HepG2 (cell line): ENCODE measurements around the gene METTL22. TPM values are rescaled to one million over a fixed set of nuclear protein-coding genes. Genes with fewer than 3 reads are reported as not detected.
A peak's percentile ranks its signal among the peaks of the same experiment; 100 is the strongest.

ENCODE experiments used
- AKAP8 ChIP-seq: sonication (generic); formaldehyde crosslinking; IDR thresholded peaks from 2 replicates; pipeline ENCODE4 v1.5.1; 2020; ENCODE audit warnings: mild to moderate bottlenecking, missing genetic modification reagents
- DRAP1 ChIP-seq: IDR thresholded peaks from 2 replicates; pipeline ENCODE4 v1.6.1; 2016; ENCODE audit warnings: missing genetic modification reagents, missing compliant biosample characterization
- ETV6 ChIP-seq: sonication (generic); formaldehyde crosslinking; conservative IDR thresholded peaks from 2 replicates; pipeline ENCODE4 v1.4.0; 2020; ENCODE audit warnings: missing genetic modification reagents
- GTF2F1 ChIP-seq: fragments of 150-350 bp; IDR thresholded peaks from 2 replicates; pipeline ENCODE4 v1.6.1; 2014; ENCODE audit warnings: low read length
- IKZF5 ChIP-seq: IDR thresholded peaks from 2 replicates; pipeline ENCODE4 v1.6.1; 2018; ENCODE audit warnings: missing genetic modification reagents, mild to moderate bottlenecking, missing compliant biosample characterization
- KAT2B ChIP-seq: fragments of 150-350 bp; IDR thresholded peaks from 2 replicates; pipeline ENCODE4 v1.6.1; 2014; ENCODE audit warnings: low read depth, low read length, borderline replicate concordance
- KDM3A ChIP-seq: IDR thresholded peaks from 2 replicates; pipeline ENCODE4 v1.6.1; 2018; ENCODE audit warnings: low read depth, missing compliant biosample characterization
- KLF11 ChIP-seq: IDR thresholded peaks from 2 replicates; pipeline ENCODE4 v1.6.1; 2016; ENCODE audit warnings: missing compliant biosample characterization
- MAFG ChIP-seq: sonication (generic); formaldehyde crosslinking; IDR thresholded peaks from 2 replicates; pipeline ENCODE4 v1.5.1; 2020; ENCODE audit warnings: mild to moderate bottlenecking, missing genetic modification reagents
- NR1H2 ChIP-seq: sonication (generic); formaldehyde crosslinking; IDR thresholded peaks from 2 replicates; pipeline ENCODE4 v1.8.1; 2022; ENCODE audit warnings: low read depth, missing genetic modification reagents, borderline replicate concordance
- PCBP1 ChIP-seq: fragments of 200-400 bp; formaldehyde crosslinking; IDR thresholded peaks from 2 replicates; pipeline ENCODE4 v1.6.1; 2017; ENCODE audit warnings: mild to moderate bottlenecking, low read depth, low read length, borderline replicate concordance
- POLR2G ChIP-seq: fragments of 200-400 bp; formaldehyde crosslinking; IDR thresholded peaks from 2 replicates; pipeline ENCODE4 v1.6.1; 2018; ENCODE audit warnings: mild to moderate bottlenecking, low read depth, low read length, moderate library complexity
- ZFAT ChIP-seq: sonication (generic); formaldehyde crosslinking; conservative IDR thresholded peaks from 2 replicates; pipeline ENCODE4 v1.8.1; 2023; ENCODE audit warnings: missing genetic modification reagents, inconsistent platforms
- ZNF10 ChIP-seq: sonication (generic); formaldehyde crosslinking; IDR thresholded peaks from 2 replicates; pipeline ENCODE4 v1.4.0; 2020; ENCODE audit warnings: mild to moderate bottlenecking, low read depth, missing genetic modification reagents, borderline replicate concordance
- ZNF143 ChIP-seq: sonication (generic); formaldehyde crosslinking; IDR thresholded peaks from 2 replicates; pipeline ENCODE4 v1.4.0; 2020; ENCODE audit warnings: missing genetic modification reagents
- ZNF180 ChIP-seq: sonication (generic); formaldehyde crosslinking; IDR thresholded peaks from 2 replicates; pipeline ENCODE4 v1.4.0; 2020; ENCODE audit warnings: low read depth, missing genetic modification reagents, borderline replicate concordance
- ZNF274 ChIP-seq: sonication (generic); formaldehyde crosslinking; IDR thresholded peaks from 2 replicates; pipeline ENCODE4 v1.5.1; 2020; ENCODE audit warnings: mild to moderate bottlenecking, missing genetic modification reagents
- ZNF614 ChIP-seq: IDR thresholded peaks from 2 replicates; pipeline ENCODE4 v1.6.1; 2018; ENCODE audit warnings: missing biosample characterization, missing genetic modification reagents, inconsistent platforms, borderline replicate concordance
- ZNF652 ChIP-seq: IDR thresholded peaks from 2 replicates; pipeline ENCODE4 v1.6.1; 2016; ENCODE audit warnings: low read depth, borderline replicate concordance
- ZNF720 ChIP-seq: sonication (generic); formaldehyde crosslinking; IDR thresholded peaks from 2 replicates; pipeline ENCODE4 v1.4.0; 2020; ENCODE audit warnings: missing genetic modification reagents
- ZNF749 ChIP-seq: sonication (generic); formaldehyde crosslinking; IDR thresholded peaks from 2 replicates; pipeline ENCODE4 v1.8.0; 2022; ENCODE audit warnings: mild to moderate bottlenecking, missing genetic modification reagents, moderate library complexity, borderline replicate concordance
- polyA plus RNA-seq, 8 experiments: library from polyadenylated mRNA; depleted of rRNA in 3 of 8; stranded (reverse) in 7 of 8; unstranded in 1 of 8; fragments of >200 nt; fragmentation: Illumina TruSeq in 4 of 8; extraction: Trizol in 4 of 8; gene quantifications; 2 replicates each; pipeline versions ENCODE4 v1.2.1 to v1.2.3, GENCODE V29; 2011 to 2016; ENCODE audit warnings: low read depth in 4 of 8, missing spikeins in 1 of 8, mixed read lengths in 1 of 8; ENCODE audit not compliant: insufficient read depth in 1 of 8
- total RNA-seq, 5 experiments: library from RNA; depleted of rRNA; stranded (reverse); fragments of >200 nt; fragmentation: Illumina TruSeq; extraction: Trizol; gene quantifications; 2 replicates each; pipeline ENCODE4 v1.2.3, GENCODE V29; 2016; ENCODE audit warnings: low read depth in 1 of 5
- TF ChIP-seq, protein P1 (sequence below): sonication (generic); formaldehyde crosslinking; IDR thresholded peaks from 2 replicates; pipeline ENCODE4 v1.4.0; 2020; ENCODE audit warnings: low read depth, mild to moderate bottlenecking, missing genetic modification reagents
- TF ChIP-seq, protein P2 (sequence below): sonication (generic); formaldehyde crosslinking; IDR thresholded peaks from 2 replicates; pipeline ENCODE4 v1.5.0; 2020; ENCODE audit warnings: mild to moderate bottlenecking, missing genetic modification reagents, borderline replicate concordance
- TF ChIP-seq, protein P3 (sequence below): sonication (generic); formaldehyde crosslinking; IDR thresholded peaks from 2 replicates; pipeline ENCODE4 v1.5.0; 2020; ENCODE audit warnings: mild to moderate bottlenecking, missing genetic modification reagents

The METTL22 gene
- total and polyA plus RNA-seq, 2 of the 13 experiments (the other 11 are each of a cell fraction or from before 2014, with no cell fraction given) = 36.2 to 94.8 TPM

- no peak for TF ChIP-seq ETV6 (CRISPR knock-in tag)
- TF ChIP-seq ZNF180 (CRISPR knock-in tag) = no peak
- TF ChIP-seq ZNF720 (CRISPR knock-in tag) = no peak
- TF ChIP-seq PCBP1 = 0 out of 2 replicates have a peak, but pooled peaks have one; percentile 58
- TF ChIP-seq IKZF5 = peak; percentile 26; the same call in 1 of the 2 replicates
- TF ChIP-seq, protein P1, sequence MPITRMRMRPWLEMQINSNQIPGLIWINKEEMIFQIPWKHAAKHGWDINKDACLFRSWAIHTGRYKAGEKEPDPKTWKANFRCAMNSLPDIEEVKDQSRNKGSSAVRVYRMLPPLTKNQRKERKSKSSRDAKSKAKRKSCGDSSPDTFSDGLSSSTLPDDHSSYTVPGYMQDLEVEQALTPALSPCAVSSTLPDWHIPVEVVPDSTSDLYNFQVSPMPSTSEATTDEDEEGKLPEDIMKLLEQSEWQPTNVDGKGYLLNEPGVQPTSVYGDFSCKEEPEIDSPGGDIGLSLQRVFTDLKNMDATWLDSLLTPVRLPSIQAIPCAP (CRISPR knock-in tag) = no peak
- TF ChIP-seq ZNF274 (CRISPR knock-in tag) = no peak
- TF ChIP-seq KAT2B = no peak
- TF ChIP-seq ZNF749 (CRISPR knock-in tag) = no peak
- TF ChIP-seq ZNF143 (CRISPR knock-in tag) = no peak
- TF ChIP-seq NR1H2 (CRISPR knock-in tag) = no peak
- no peak for TF ChIP-seq MAFG
- 0 out of 2 replicates have a peak, but pooled peaks have one; percentile 33 for TF ChIP-seq ZFAT
- peak; percentile 66 for TF ChIP-seq DRAP1 (CRISPR knock-in tag)
- TF ChIP-seq, protein P2, sequence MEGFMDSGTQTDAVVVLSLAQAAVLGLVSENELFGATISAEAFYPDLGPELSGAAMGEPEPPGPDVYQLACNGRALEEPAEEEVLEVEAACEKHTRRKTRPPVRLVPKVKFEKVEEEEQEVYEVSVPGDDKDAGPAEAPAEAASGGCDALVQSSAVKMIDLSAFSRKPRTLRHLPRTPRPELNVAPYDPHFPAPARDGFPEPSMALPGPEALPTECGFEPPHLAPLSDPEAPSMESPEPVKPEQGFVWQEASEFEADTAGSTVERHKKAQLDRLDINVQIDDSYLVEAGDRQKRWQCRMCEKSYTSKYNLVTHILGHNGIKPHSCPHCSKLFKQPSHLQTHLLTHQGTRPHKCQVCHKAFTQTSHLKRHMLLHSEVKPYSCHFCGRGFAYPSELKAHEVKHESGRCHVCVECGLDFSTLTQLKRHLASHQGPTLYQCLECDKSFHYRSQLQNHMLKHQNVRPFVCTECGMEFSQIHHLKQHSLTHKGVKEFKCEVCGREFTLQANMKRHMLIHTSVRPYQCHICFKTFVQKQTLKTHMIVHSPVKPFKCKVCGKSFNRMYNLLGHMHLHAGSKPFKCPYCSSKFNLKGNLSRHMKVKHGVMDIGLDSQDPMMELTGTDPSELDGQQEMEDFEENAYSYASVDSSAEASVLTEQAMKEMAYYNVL (CRISPR knock-in tag) = peak; percentile 48; the same call in 1 of the 2 replicates
- TF ChIP-seq ZNF10 (CRISPR knock-in tag) = no peak
- TF ChIP-seq ZNF614 (CRISPR knock-in tag) = peak; percentile 68; the same call in 1 of the 2 replicates
- no peak for TF ChIP-seq GTF2F1
- TF ChIP-seq KLF11 (CRISPR knock-in tag) = peak; percentile 95; the same call in 1 of the 2 replicates
- peak; percentile 91 for TF ChIP-seq POLR2G
- 0 out of 2 replicates have a peak, but pooled peaks have one; percentile 47 for TF ChIP-seq KDM3A
- no peak for TF ChIP-seq ZNF652 (CRISPR knock-in tag)
- TF ChIP-seq AKAP8 = 0 out of 2 replicates have a peak, but pooled peaks have one; percentile 61
- TF ChIP-seq, protein P3, sequence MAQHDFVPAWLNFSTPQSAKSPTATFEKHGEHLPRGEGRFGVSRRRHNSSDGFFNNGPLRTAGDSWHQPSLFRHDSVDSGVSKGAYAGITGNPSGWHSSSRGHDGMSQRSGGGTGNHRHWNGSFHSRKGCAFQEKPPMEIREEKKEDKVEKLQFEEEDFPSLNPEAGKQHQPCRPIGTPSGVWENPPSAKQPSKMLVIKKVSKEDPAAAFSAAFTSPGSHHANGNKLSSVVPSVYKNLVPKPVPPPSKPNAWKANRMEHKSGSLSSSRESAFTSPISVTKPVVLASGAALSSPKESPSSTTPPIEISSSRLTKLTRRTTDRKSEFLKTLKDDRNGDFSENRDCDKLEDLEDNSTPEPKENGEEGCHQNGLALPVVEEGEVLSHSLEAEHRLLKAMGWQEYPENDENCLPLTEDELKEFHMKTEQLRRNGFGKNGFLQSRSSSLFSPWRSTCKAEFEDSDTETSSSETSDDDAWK (CRISPR knock-in tag) = no peak
Measured at GRCh38 chr16:8674413-8675022, 53.0 kb downstream of the METTL22 start, which contains the start of gene ABAT (continued).
